Pancreas (tissue), 10 donors: Measurements from ENCODE around the gene HNF1B. TPM values are rescaled to one million over a fixed set of nuclear protein-coding genes. Genes with fewer than 3 reads are reported as not detected.

Source experiments
- ATAC-seq, 4 donors: fragments of 200-7000 bp; cut with Tn5 transposase; one replicate each; pipeline versions ENCODE4 v1.8.0 to v1.9.1; 2020; ENCODE audit warnings: mild to moderate bottlenecking in 4 of 4, moderate library complexity in 4 of 4
- DNase-seq, 6 donors: peaks; one replicate each; pipeline ENCODE4 v3.0.0-alpha.2; 2020
- FAIRE-seq: peaks from 2 replicates; lab custom pipeline; 2012; peaks lifted over from hg19 to GRCh38; lab: Jason Lieb, UNC
- H3K27ac ChIP-seq, 4 donors: fragments of 200-600 bp; sonication (generic); 1 replicate in 3 of 4; 2 replicates in 1 of 4; pipeline versions ENCODE4 v1.5.0 to v1.8.0; 2020
- H3K27me3 ChIP-seq, 4 donors: fragments of 200-600 bp; one replicate each; pipeline ENCODE4 v1.8.0; 2021
- H3K36me3 ChIP-seq, 3 donors: fragments of 200-600 bp; sonication (generic) in 1 of 3; one replicate each; pipeline versions ENCODE4 v1.5.0 to v1.8.0; 2020 to 2021
- H3K4me1 ChIP-seq, 3 donors: fragments of 200-600 bp; one replicate each; pipeline ENCODE4 v1.8.0; 2021
- H3K4me3 ChIP-seq, 4 donors: fragments of 200-600 bp; sonication (generic) in 2 of 4; one replicate each; pipeline versions ENCODE4 v1.5.0 to v1.8.0; 2020 to 2021
- H3K9me3 ChIP-seq, 4 donors: fragments of 200-600 bp; one replicate each; pipeline ENCODE4 v1.8.0; 2021
- CTCF ChIP-seq, 4 donors: fragments of 200-600 bp; sonication (generic) in 3 of 4; IDR thresholded peaks; one replicate each; pipeline versions ENCODE4 v1.5.0 to v1.8.0; 2021; ENCODE audit warnings: antibody characterized with exemption in 4 of 4
- WGBS, 2 donors: extraction: QIAGEN DNeasy Blood & Tissue Kit; methylation state at CpG; one replicate each; pipeline ENCODE4 v1.1.7; 2013; 5-methylcytosine and 5-hydroxymethylcytosine counted together
- intact Hi-C, 3 donors: fragments of 100-400 bp; cut with DNase I; formaldehyde crosslinking; loops; one replicate each; pipeline versions ENCODE4 v1.11.1 to v1.14.2; 2022
- polyA plus RNA-seq, 2 donors: library from polyadenylated mRNA; stranded (reverse); fragments of 200-250 nt; gene quantifications; one replicate each; pipeline ENCODE4 v1.2.3, GENCODE V29; 2013
- total RNA-seq, 6 donors: library from RNA; stranded (reverse); fragmentation: NEBNext Ultra II Directional in 4 of 6; extraction: Animal tissue kit (Norgen Biotek cat#: 25700) in 4 of 6; gene quantifications; one replicate each; pipeline versions ENCODE4 v1.2.1 to v1.2.4, GENCODE V29; 2021 to 2023
- donor health status: healthy with polysubstance abuse.
- donor health status: DM: no; HTN: no; CAD: no; lungs with moderate emphysema.
- donor health status: DM: no; HTN: no; CAD: no.
- donor health status: control.
- donor health status: control.
- donor health status: Bipolar disorder and iron deficiency.
- donor health status: DM: yes; HTN: yes; CAD: no.
- donor health status: DM: no; HTN: no; CAD: no.
- donor health status: DM: no; HTN: no; CAD: no.
- donor health status: DM: yes; HTN: yes; CAD: no.

HNF1B gene
- total and polyA plus RNA-seq, 8 donors: 24.9 to 50.5 (median 33.6) TPM

- no peak for DNase-seq
- H3K36me3 ChIP-seq: no peaks in the 10 kb centered on the region
- no peak overlapping the region for H3K4me3 ChIP-seq
- TF ChIP-seq CTCF (IDR thresholded peaks at IDR 0.05): no peak
- H3K4me1 ChIP-seq: no peaks in the 10 kb centered on the region
- ATAC-seq: no peak
- WGBS, 2 donors: 83 to 88% methylated on average over 3 of the region's 3 CpGs
- no peaks in the 10 kb centered on the region for H3K27me3 ChIP-seq
- no peaks in the 10 kb centered on the region for H3K9me3 ChIP-seq
- no peak for FAIRE-seq
- H3K27ac ChIP-seq: no peak overlapping the region
- intact Hi-C loops: no loop called here
Observed at GRCh38 chr17:37664214-37664613, 80.6 kb downstream of the HNF1B start.

GRCh38 chr17:37662353-37662752 lies 82.5 kb downstream of the HNF1B start:
- ATAC-seq: no peak
- Histone ChIP-seq H3K4me3 (no peak overlapping the region), H3K36me3 (no peaks in the 10 kb centered on the region), H3K9me3 (no peaks in the 10 kb centered on the region), H3K27me3 (peaks cover 0 to 3% (median 0%) of the 10 kb centered on the region in 4 donors), H3K4me1 (no peaks in the 10 kb centered on the region), H3K27ac (no peak overlapping the region)
- DNase-seq: no peak
- WGBS, 2 donors: 67 to 74% methylated on average over 4 of the region's 4 CpGs
- intact Hi-C loops: no loop called here
- TF ChIP-seq CTCF (IDR thresholded peaks at IDR 0.05): no peak
- no peak for FAIRE-seq

- H3K27me3 ChIP-seq: peaks cover 0 to 3% (median 0%) of the 10 kb centered on the region in 4 donors
- FAIRE-seq (no peak), ATAC-seq (no peak), DNase-seq (no peak)
- H3K36me3 ChIP-seq: no peaks in the 10 kb centered on the region
- H3K4me1 ChIP-seq: no peaks in the 10 kb centered on the region
- no peak overlapping the region for H3K4me3 ChIP-seq
- WGBS, 2 donors: 75 to 77% methylated on average over 1 of the region's 1 CpG
- no peaks in the 10 kb centered on the region for H3K9me3 ChIP-seq
- no peak for TF ChIP-seq CTCF (IDR thresholded peaks at IDR 0.05)
- H3K27ac ChIP-seq: no peak overlapping the region
- intact Hi-C loops: no loop called here
Observed at GRCh38 chr17:37661400-37662014, 83.4 kb downstream of the HNF1B start.

- ATAC-seq (no peak), DNase-seq (no peak), FAIRE-seq (no peak)
- TF ChIP-seq CTCF (IDR thresholded peaks at IDR 0.05): no peak
- no peak overlapping the region for H3K4me3 ChIP-seq
- no peaks in the 10 kb centered on the region for H3K4me1 ChIP-seq
- H3K27ac ChIP-seq: no peak overlapping the region
- H3K9me3 ChIP-seq: no peaks in the 10 kb centered on the region
- peaks cover 0 to 3% (median 0%) of the 10 kb centered on the region in 4 donors for H3K27me3 ChIP-seq
- H3K36me3 ChIP-seq: no peaks in the 10 kb centered on the region
- WGBS, 2 donors: 86% methylated on average over 5 of the region's 5 CpGs
- intact Hi-C loops: no loop called here
Observed at GRCh38 chr17:37659925-37660324, 84.9 kb downstream of the HNF1B start.

- Histone ChIP-seq H3K4me3 (no peak overlapping the region), H3K36me3 (no peaks in the 10 kb centered on the region), H3K27ac (no peak overlapping the region), H3K4me1 (no peaks in the 10 kb centered on the region), H3K9me3 (no peaks in the 10 kb centered on the region), H3K27me3 (peaks cover 0 to 3% (median 0%) of the 10 kb centered on the region in 4 donors)
- 71 to 72% methylated on average over 1 of the region's 1 CpG for WGBS, 2 donors
- DNase-seq (no peak), FAIRE-seq (no peak), ATAC-seq (no peak)
- TF ChIP-seq CTCF (IDR thresholded peaks at IDR 0.05): no peak
- intact Hi-C loops: no loop called here
Observed at GRCh38 chr17:37657202-37657601, 87.7 kb downstream of the HNF1B start.
